SKM-1 (cell line): ENCODE measurements around the gene GBE1.

ENCODE experiments used
- DNase-seq: peaks from one replicate; lab custom pipeline; 2025; ENCODE audit not compliant: unreplicated experiment; lab: John Stamatoyannopoulos, UW

Gene GBE1

DNA sequence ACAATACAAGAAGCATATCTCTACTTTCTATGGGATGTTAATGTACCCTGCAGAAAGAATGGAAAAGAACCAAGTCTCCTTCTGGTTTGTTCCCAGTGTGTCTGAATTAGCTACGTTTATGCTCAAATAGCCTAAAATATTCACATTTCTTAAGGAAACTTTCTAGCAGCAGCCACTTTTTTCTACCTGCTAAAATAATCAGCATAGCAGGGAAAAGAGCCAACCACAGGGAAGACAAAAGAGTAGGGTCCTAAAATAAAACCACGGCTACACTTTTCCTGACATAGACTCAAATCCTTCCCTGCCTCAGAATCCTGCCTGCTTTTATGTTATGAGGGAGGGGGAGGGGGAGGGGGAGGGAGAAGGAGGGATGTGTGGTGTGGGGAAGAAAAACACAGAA, 136.7 kb downstream of the GBE1 start:
- DNase-seq, result no peak

- no peak for DNase-seq
Measured at GRCh38 chr3:81622395-81622794, 139.1 kb downstream of the GBE1 start.

GRCh38 chr3:81621277-81621676, 140.2 kb downstream of the GBE1 start:
- no peak for DNase-seq

GRCh38 chr3:81620849-81621248, 140.6 kb downstream of the GBE1 start:
- no peak for DNase-seq

GRCh38 chr3:81612768-81613167, 148.7 kb downstream of the GBE1 start:
- no peak for DNase-seq

GRCh38 chr3:81602781-81603180, 158.7 kb downstream of the GBE1 start:
- DNase-seq, result no peak

DNA sequence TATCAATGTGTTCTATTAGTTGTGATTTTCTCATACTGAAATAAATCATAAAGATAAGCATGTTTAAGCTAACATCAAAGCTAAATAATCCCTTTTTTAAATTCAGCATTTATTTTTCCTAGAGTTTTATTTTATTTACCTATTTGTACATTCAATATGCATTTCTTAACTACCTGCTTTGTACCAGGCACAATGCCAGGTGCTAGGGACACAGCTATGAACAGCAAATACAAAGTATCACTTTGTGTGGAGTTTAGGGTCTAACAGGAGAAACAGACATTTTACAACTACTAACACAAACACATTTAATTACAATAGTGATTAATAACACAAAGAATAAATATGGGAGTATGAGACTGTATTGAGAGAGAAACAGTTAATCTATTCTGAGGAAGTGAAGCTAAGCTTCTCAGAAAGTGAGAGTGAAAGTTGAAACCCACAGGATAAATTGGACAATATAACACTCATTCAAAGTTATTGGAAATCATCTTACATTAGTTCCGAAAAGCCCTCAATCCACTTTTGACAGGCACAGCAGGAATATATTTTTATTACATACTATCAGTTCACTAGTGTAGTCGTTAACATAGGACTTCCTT, 159.6 kb downstream of the GBE1 start:
- DNase-seq, result no peak

DNA sequence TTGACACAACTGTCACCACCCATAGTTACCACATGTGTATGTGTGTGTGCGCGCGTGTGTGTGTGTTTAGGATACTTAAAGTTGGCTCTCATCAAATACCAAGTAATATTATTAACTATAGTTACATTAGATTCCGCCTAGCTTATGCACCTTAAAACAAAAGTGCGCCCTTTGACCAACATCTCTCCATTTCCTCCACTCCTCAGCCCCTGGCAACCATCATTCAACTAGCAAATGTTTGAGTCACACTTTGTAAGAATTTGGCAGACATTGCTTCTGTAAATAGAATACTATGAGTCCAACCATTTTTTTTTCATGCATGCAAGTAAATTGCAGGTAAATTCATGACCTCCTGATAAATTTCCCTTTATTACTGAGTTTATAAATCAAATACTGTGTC, 169.3 kb downstream of the GBE1 start:
- DNase-seq, result no peak

DNA sequence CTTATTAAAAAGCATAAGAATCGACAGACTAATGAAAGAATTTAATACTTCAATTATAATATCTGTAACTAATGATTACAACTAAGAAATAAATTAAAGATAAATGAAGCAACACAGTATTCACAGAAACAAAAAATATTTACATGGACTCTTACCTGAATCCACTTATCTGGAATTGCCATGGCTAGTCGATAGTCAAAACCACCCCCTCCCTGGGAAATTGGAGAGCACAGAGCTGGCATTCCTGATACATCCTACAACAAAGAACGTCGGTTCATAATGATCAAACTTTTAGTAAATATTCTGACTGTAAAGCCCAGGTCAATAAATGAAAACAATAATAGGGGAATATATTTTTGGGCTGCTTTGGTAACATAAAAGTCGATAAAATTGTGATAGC, 175.5 kb downstream of the GBE1 start:
- no peak for DNase-seq

- DNase-seq, result peak; percentile 30
Measured at GRCh38 chr3:81585056-81585455, 176.4 kb downstream of the GBE1 start.

GRCh38 chr3:81581966-81582599, 179.4 kb downstream of the GBE1 start:
- DNase-seq, result no peak

DNA sequence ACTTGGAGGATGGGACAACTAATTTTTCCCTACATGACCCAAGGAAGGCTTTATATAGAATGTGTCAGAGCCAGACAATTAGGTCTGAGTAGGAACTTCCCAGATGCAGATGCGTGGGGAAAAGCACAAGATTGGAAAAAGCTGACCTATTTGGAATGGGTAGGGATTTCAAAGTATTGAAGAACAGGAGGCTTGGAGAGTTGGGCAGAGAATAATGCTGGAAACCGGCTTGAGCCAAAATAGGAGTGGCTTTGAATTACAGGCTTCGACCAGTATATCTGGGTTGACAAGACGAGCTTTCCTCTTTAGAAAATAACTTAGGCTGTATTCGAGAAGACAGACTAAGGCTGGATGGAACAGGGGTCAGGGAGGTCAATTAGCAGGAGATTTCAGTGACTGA, 181.1 kb downstream of the GBE1 start:
- no peak for DNase-seq

DNA sequence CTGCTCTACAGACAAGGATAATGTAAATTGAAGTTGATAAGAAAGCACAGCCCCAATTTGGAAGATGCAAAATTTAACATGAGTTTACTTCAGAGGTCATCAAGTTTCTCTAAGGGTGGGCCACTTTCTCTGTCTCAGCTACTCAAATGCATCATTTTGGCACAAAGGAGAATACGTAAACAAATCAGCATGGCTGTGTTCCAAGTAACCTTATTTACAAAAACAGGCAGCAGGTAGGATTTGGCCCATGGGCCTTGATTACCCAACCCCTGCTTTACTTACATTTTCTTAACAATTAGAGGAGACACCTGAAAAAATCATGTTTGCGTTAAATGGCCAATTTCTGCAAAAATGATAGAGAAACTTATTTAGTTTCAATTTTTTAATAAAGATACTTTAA, 181.7 kb downstream of the GBE1 start:
- no peak for DNase-seq

- no peak for DNase-seq
Measured at GRCh38 chr3:81572201-81572756, 189.2 kb downstream of the GBE1 start.

DNA sequence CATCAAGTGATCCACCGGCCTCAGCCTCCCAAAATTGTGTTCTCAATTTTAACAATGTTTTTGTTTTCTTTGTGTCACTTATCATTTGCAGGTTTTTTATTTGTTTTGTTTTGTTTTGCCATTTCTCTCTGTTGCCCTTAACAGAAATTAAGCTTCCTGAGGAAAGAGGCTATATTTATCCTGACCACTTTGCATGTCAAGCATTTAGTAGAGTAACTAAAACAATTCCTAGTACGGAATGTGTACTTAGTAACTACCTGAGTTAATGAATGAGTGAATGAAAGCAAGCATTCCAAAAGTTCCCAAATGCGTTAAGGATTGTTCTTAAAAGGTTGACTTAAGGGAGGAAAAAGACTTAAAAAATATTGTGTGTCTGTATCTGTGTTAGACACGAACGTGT, 193.1 kb downstream of the GBE1 start:
- no peak for DNase-seq

DNA sequence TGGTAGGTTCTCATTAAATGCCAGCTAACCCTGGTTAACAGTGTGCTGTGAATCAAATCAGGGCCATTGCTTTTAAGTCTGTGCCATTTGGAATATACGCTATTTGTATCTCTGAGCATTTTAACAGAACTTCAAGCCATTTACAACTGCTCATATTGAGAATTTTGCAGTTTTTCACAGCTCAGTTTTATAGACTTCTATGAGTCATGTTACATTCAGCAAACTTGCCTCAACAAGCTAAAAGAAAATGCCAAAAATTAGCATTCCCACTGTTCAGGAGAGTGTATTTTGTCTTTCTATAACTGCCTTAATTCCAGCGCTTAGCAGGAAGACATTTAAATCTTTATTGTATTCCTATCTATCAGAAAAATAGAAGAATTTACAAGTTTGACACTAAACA, 196.4 kb downstream of the GBE1 start:
- no peak for DNase-seq

DNA sequence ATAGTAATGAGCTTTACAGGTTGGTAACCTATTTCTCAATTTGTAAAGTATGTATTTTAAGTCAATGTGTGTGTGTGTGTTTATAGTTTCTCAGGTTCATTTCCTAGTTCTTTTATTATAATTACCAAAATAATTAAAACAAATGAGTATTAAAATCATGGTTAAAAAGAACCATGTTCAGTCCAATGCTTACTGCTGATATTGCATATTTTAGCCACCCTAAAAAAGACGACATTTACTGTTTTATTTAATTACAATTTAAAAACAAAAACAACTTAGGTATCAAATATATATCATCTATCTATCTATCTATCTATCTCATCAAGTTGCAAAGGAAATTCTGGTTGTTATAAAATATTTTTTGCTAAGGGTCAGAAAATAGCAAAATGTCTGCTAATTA, 203.3 kb downstream of the GBE1 start:
- no peak for DNase-seq

DNA sequence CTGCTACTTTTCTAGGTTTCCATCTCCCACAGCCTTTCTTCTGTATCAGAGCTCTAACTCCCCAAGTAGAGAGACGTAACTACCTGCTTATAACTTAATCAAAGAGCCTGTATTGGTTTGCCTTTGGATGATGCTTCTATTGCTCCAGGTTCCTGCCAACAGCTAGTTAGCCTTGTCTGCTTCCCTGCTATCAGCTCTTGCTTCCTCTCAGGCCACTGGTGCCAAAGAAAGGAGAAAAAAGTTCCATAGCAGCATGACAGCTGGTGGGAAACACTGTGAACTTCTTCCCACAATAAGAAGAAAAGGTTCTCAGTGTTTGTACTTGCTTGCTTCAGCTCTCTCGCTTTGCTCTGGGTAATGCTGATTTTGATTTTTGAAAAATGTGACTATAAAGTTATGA, 206.6 kb downstream of the GBE1 start:
- no peak for DNase-seq

DNA sequence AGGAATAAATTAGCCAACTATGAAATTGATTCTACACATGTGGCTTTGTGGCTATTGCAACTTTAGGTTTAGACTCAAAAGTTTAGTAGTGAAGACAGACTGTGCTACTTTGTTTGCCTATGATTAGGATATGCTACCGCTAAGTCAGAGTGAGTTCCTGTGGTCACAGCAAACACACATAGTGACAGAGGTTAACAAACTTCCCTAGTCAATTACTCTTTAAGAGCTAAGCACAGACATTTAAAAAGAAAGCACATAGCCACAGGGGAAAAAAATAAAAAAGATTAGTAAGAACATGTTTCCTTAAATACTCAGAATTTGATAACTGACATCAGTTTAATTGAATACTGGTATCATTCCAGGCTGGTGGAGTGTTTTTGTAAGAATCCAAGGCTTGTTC, 207.1 kb downstream of the GBE1 start:
- DNase-seq, result no peak

DNA sequence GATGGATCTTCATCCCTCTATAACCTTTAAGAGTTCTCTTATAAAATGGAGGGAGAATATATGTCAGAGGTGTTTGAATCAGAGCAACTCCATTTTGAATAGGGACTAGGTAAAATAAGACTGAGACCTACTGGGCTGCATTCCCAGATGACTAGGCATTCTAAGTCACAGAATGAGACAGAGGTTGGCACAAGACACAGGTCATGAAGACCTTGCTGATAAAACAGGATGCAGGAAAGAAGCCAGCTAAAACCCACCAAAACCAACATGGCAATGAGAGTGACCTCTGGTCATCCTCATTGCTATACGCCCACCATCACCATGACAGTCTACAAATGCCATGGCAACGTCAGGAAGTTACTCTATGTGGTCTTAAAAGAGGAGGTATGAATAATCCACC, 211.0 kb downstream of the GBE1 start:
- DNase-seq, result no peak

GRCh38 chr3:81549831-81550230, 211.6 kb downstream of the GBE1 start:
- no peak for DNase-seq

DNA sequence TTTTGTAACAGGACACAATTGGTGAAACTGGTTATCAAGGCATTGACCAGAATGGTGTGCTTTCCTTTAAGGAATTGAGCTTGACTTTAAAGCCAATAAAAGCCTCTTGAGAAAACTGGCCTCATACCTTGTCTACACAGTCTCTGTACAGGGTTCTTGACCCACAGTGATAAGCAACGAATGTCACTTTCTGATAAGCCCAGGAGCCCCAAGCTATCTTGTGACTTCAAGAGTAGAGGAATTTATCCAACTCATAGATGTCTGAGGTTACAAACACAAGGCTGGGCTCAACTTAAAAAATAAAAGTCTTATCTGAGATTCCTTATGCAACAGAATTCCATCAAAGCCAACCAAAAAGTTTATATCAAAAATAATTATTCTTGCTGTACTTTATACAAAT, 212.1 kb downstream of the GBE1 start:
- DNase-seq, result no peak

- no peak for DNase-seq
Measured at GRCh38 chr3:81545572-81545971, 215.9 kb downstream of the GBE1 start.
